ENCODE results near the gene ZNF550.

The ZNF550 gene

GRCh38 chr19:57559404-57560025, at the start of gene ZNF550:
Gene ZNF550 (minus strand): TSS chr19:57559863. CDS start chr19:57559682, 181 bp downstream.
- peak; percentile 95 for DNase-seq (ENCODE audit: low spot score)

- no peak for DNase-seq (ENCODE audit: low spot score)
These were observed 47.3 kb upstream of the ZNF550 start for GRCh38 chr19:57606931-57607330.

DNA sequence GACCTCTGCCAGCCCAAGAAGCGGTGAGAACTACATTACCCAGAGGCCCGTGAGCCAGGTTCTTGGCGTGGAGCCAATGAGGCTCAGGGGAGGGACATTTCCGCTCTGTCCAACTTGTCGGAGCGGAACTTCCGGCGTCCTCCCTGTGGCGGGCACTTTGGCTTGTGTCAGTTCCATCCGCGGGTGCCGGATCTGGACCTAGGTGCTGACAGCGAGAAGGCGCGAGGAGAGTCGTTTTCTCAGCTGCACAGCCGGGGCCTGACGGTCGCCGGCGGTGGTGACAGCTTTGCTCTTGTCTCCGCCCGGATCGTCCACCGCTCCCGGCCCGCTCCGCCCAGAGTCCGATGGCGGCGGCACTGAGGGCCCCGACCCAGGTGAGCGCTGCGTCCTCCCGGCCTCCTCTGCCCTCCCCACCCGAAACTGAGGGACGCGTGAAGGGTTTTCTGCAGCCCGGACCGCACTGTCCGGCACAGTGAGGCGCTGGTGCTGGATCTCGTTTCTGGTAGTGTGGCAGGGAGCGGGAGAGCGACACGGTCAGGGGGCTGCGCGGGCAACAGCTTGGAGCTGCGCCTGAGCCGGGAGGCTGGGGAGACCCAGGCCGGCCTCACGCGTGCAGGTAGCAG, 40.2 kb upstream of the ZNF550 start, which contains the start of gene ZNF530:
ZNF530 (plus strand) TSS at position 125 of the 623 bp plus-strand sequence. CDS start 4,461 bp downstream, outside the sequence.
- DNase-seq (ENCODE audit: low spot score), result peak; percentile 94

DNA sequence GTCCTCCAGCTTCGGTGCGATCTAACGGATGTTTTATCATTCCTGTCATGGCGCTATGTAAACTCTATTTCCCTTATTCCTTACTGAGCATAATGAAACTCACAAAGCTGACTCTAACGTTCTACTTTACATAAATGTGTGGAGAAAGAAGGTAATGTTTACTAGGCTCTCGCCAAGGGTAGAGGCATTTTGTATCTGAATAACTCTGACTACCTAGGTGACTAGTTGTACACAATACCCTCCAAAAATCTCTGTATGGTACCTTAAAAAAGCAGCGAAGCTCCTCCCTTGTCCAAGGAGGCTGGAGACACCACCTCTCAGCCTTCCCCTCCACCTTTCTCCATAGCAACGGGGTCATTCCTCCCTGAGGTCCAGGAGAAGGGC, 39.7 kb upstream of the ZNF550 start:
- DNase-seq (ENCODE audit: low spot score), result no peak

- no peak for DNase-seq (ENCODE audit: low spot score)
These were observed 27.9 kb upstream of the ZNF550 start for GRCh38 chr19:57587529-57587928.

DNA sequence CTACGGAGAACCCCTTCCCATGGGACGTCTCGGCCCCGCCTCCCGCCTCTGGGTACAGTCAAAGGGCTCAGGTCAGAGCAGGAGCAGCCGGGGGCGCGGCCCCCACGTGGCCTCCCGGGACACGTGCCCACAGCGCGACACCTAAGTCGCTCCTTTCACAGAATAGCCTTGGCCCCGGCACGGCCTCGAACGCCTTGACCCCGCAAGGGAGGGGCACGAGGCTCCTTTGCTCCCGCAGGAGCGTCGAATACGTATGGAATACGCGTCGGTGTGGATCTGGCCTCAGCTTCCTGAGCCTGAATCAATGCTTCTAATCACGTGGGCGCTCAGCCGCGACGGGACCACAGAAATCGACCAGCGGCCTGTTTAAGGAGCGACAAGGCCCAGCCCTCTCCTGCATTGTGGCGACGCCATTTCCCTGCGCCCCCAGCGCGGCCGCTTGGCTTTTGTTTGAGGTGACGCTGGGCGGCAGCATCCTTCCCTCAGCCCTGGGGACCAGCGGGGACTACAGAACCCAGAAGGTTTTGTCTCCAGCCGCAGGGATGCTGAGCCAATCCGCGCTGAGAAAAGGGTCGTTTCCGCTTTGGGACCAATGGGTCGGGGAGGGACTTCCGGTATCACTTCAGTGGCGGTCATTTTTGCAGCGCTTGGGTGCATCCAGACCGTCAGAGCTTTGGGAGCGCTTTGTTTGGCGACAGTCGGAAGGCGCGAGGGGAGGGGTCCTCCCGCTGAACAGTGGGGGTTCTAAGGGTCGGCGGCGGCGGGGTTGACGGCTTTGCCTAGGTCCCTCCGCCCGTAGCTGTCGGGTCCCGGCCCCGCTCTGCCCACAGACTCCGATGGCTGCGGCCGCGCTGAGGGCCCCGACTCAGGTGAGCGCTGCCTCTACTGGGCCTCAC, 24.1 kb upstream of the ZNF550 start, which contains the start of gene ZIK1:
ZIK1 (plus strand) TSS at position 625 of the 896 bp plus-strand sequence; CDS start at position 837, 212 bp downstream.
- peak; percentile 98 for DNase-seq (ENCODE audit: low spot score)

DNA sequence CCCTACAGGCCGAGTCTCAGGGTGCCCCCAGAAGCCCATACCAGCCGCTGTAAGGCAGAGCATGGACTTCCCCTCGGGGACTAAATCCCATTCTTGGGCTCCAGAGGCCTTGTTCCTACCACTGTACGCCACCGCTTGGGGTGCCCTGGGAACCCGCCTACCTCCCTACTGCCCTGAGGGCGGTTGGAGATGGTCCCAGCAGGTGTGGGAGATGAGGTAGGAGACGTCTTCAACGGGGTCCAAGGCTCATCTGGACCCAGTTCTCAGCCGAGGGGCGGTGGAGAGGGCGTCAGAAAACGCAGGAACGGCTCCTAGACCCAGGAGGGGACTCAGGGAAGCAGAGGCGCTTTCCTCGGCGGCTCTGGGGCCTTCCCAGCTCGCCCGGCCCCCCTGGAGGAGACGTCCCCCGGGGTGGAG, 23.4 kb upstream of the ZNF550 start:
- no peak for DNase-seq (ENCODE audit: low spot score)

DNA sequence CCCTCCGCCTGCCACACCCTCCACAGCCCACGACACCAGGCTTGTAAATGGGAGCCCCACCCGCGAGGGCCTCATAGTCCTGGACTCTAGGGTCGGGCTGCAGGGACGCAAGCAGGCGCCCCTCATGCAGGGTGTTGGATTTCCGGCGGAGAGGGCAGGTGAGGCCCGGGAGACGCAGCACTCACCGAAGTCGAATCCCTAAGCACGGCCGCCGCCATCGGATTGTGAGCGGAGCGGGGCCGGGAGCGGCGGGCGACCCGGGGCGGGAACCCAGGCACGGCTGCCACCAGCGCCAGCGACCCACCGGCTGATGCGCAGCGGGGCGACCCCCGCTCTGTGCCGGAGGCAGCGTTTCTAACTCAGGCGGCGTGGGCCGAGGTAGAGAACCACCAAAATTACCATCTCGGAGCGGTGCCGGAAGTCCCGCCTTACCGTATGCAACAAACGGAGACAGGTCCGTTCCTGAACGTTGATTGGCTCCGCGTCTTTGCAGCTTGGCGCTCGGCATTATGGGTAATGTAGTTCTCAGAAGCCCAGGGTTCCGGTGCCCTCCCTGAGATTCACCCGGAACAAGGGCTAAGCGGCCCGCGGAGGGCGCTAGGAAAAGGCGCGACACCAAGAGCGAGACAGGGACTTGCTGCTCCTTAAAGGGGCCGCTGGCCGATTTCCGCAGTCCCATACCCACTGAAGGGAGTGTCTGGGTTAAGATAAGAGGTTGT, 19.0 kb upstream of the ZNF550 start, which contains the start of gene ZNF416:
ZNF416 (minus strand) TSS at position 425 of the 719 bp plus-strand sequence; CDS start at position 218, 207 bp downstream.
- peak; percentile 99 for DNase-seq (ENCODE audit: low spot score)

- no peak for DNase-seq (ENCODE audit: low spot score)
These were observed 17.0 kb upstream of the ZNF550 start for GRCh38 chr19:57576661-57577060.

DNA sequence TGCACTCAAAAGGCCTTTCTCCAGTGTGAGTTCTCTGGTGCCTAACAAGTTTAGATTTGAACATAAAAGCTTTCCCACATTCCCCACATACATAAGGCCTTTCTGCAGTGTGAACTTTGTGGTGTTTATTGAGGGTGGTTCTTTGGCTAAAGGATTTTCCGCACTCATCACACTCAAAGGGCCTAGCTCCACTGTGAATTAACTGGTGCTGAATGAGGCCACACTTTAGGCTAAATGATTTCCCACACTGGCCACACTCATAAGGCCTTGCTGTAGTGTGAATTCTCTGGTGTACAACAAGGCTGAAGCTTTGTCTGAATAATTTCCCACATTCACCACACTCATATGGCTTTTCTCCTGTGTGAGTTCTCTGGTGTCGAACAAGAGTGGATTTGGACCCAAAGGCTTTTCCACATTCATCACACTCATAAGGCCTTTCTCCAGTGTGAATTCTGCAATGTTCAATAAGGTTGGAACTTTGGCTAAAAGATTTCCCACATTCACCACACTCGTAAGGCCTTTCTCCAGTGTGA, 12.8 kb upstream of the ZNF550 start:
- no peak for DNase-seq (ENCODE audit: low spot score)

DNA sequence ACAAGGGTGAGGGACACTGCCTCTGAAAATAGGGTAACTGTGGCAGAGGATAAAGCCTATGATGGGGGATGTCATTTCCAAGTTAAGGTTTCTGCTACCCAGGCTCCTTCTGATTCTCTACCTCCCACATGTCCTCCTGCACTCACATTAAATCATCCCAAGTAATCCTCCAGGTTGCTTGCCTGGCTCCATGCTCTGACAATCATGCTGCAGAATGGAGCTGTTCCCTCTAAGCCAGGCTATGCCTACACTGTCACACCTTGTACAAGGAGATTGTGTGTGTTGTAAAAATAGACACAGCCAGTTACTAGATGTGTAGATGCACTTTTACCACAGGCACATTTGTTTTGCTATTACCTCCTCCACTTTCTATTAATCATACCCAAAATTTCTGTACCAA, 11.0 kb upstream of the ZNF550 start:
- no peak for DNase-seq (ENCODE audit: low spot score)

- DNase-seq (ENCODE audit: low spot score), result no peak
These were observed 7.0 kb upstream of the ZNF550 start for GRCh38 chr19:57566396-57567265.

DNA sequence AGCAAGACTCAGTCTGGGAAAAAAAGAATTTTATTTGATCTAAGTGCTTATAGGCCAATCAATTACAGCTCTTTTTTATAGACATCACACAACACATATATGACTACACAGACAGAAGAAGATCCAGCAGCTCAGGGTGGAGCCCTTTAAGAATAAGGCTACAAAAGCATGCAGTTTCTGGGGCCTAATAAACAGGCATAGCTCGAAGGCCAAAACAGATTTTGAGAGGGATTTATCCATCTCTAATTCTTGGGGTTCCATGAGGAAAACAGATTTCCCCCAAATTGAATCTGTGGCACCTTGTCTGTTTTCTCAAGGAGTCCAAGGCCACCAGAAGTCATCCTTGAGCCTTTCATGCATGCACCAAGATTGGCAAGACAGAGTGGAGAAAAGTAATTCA, 3.9 kb upstream of the ZNF550 start:
- DNase-seq (ENCODE audit: low spot score), result no peak

GRCh38 chr19:57560049-57560491, 407 bp upstream of the ZNF550 start:
- no peak for DNase-seq (ENCODE audit: low spot score)

- DNase-seq (ENCODE audit: low spot score), result no peak
These were observed 657 bp downstream of the ZNF550 start for GRCh38 chr19:57559008-57559403.

GRCh38 chr19:57558525-57558924, 1.1 kb downstream of the ZNF550 start:
- no peak for DNase-seq (ENCODE audit: low spot score)

DNA sequence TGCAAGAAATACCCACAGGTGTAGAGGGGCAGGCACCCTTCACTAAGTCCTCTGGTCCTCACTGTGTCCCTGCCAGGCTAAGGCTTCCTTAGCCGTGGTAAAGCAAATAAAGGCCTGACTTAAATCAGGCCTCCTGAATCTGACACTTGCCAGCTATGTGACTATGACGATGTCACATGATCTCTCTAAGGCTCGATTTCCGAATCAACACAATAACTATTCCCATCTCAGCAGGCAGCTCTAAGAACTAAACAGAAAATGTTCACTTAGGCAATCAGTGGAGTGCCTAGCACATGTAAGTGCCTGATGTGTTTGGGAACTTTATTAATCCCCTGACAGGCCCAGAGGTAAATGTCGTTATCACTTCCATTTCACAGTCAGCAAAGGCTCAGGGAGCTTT, 2.0 kb downstream of the ZNF550 start:
- DNase-seq (ENCODE audit: low spot score), result no peak

GRCh38 chr19:57552432-57552831, 7.2 kb downstream of the ZNF550 start:
- no peak for DNase-seq (ENCODE audit: low spot score)

DNA sequence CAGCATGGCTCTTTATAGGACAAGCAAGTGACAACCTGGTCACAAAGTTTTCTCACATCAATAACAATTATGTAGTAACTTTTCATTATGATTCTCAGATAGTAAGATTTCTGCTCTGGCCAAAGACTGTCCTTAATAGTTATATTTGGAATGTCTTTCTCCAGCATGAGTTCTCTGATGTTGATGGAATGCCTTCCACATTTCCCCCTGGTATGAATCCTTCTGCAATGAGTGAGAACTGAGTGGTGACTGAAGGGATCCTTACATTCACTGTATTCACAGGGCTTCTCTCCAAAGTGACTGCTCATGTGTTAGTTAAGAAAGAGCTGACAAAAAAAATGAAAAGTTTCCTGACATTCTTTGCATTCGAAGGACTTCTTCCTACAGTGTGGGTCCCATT, 13.2 kb downstream of the ZNF550 start:
- DNase-seq (ENCODE audit: low spot score), result no peak

- DNase-seq (ENCODE audit: low spot score), result no peak
These were observed 21.6 kb downstream of the ZNF550 start for GRCh38 chr19:57537953-57538547.
